Coronary artery (tissue), 2 donors: ENCODE results near the gene HECW1.
"Not testable (repeated sequence)": the region's sequence is repeated elsewhere in the genome, so short reads cannot be mapped to it uniquely, and the experiment has no call there.

Experiments
- DNase-seq: peaks from one replicate; pipeline ENCODE4 v3.0.0-alpha.2; 2017; ENCODE audit warnings: low spot score
- H3K27ac ChIP-seq, 2 donors: fragments of 200-600 bp; sonication (generic); one replicate each; pipeline ENCODE4 v1.5.1; 2016 to 2019
- H3K4me3 ChIP-seq: fragments of 200-600 bp; sonication (generic); 2 replicates; pipeline ENCODE4 v1.5.1; 2016; ENCODE audit warnings: mild to moderate bottlenecking, moderate library complexity
- CTCF ChIP-seq: fragments of 200-600 bp; sonication (generic); IDR thresholded peaks from one replicate; pipeline ENCODE4 v1.5.1; 2019; ENCODE audit warnings: antibody characterized with exemption

HECW1 gene

DNA sequence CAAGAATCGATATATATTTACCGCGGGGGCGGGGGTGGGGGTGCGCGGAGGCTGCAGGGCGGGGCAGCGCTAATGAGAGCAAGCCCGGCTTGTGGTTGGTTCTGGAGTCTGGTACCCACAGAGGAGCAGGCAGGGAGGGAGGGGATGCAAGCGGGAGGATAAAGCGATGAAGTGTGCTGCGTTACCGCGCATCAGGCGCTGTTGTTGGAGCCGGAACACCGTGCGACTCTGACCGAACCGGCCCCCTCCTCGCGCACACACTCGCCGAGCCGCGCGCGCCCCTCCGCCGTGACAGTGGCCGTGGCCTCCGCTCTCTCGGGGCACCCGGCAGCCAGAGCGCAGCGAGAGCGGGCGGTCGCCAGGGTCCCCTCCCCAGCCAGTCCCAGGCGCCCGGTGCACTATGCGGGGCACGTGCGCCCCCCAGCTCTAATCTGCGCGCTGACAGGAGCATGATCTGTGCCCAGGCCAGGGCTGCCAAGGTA, at the start of gene HECW1:
TSS of gene HECW1 (plus strand) at position 189 of the 482 bp plus-strand sequence. CDS start 131,259 bp downstream, outside the sequence.
- no peak for TF ChIP-seq CTCF
- Histone ChIP-seq H3K27ac (peak within 1 kb of the TSS in 1 of 2 donors; percentile 6), H3K4me3 (peak within 1 kb of the TSS; percentile 72)
- DNase-seq, result no peak

- no peak overlapping the region for H3K27ac ChIP-seq
- no peak for TF ChIP-seq CTCF
- no peak for DNase-seq
These were observed 40.8 kb upstream of the HECW1 start for GRCh38 chr7:43071604-43072003.

DNA sequence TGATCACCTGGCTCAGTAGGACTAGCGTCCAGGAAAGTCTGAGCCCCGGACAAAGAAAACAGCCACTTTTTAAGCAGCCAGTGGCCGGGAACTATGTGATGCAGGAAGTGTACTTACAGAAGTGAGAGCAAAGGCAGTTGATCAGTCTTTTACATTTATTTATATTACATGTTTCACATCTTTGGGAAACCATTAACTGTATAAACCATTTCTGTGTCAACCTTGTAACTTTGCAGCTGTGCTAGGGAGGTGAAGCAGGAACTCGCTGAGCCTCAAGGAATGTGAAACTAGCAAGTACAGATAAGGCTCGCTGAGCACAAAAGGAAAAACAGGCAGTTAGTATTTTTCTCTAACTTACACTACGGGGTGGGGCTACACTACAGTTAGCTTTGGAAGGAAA, 39.9 kb upstream of the HECW1 start:
- no peak overlapping the region for H3K27ac ChIP-seq
- H3K4me3 ChIP-seq, result no peak overlapping the region
- no peak for TF ChIP-seq CTCF
- DNase-seq, result no peak

More at GRCh38 chr7:43071604-43072003, 40.8 kb upstream of the HECW1 start:
- no peak overlapping the region for H3K4me3 ChIP-seq

GRCh38 chr7:43073811-43074210, 38.6 kb upstream of the HECW1 start:
- not testable (repeated sequence) for H3K4me3 ChIP-seq, H3K27ac ChIP-seq, DNase-seq

- Histone ChIP-seq H3K27ac (no peak overlapping the region), H3K4me3 (no peak overlapping the region)
- TF ChIP-seq CTCF, result no peak
- no peak for DNase-seq
These were observed 36.2 kb upstream of the HECW1 start for GRCh38 chr7:43076189-43076605.

DNA sequence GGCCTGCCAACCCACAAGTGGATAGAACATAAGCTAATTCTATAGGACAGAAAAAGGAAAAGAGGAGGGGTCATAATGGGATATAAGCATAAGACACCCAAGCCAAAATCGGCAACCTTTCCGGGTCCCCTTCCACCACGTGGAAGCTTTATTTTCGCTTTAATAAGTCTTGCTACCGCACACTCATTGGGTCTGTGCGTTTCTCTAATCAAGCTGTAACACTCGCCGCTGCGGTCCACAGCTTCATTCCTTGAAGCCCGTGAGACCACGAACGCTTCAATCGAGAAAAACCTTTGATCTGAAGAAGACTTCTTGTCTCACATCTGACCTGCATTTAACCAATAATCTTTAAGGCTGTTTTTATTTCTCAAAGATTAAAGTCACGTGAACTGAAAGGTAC, 35.8 kb upstream of the HECW1 start:
- DNase-seq, result no peak
- no peak overlapping the region for H3K27ac ChIP-seq
- no peak overlapping the region for H3K4me3 ChIP-seq
- TF ChIP-seq CTCF, result no peak

- Histone ChIP-seq H3K4me3 (no peak overlapping the region), H3K27ac (no peak overlapping the region)
- TF ChIP-seq CTCF, result no peak
- no peak for DNase-seq
These were observed 35.2 kb upstream of the HECW1 start for GRCh38 chr7:43077285-43077684.
